Measurements from ENCODE around the gene R3HDML.

The R3HDML gene

GRCh38 chr20:44348168-44348659, 11.4 kb downstream of the R3HDML start:
- Mint-ChIP-seq H3K4me3 (no peak overlapping the region), H3K9me3 (no peaks in the 10 kb centered on the region), H3K36me3 (no peaks in the 10 kb centered on the region), H3K27ac (no peak overlapping the region), H3K4me1 (no peaks in the 10 kb centered on the region), H3K27me3 (peaks cover 21% of the 10 kb centered on the region)
- ATAC-seq: no peak

GRCh38 chr20:44349349-44349748, 12.5 kb downstream of the R3HDML start:
- no peaks in the 10 kb centered on the region for H3K9me3 Mint-ChIP-seq
- H3K4me1 Mint-ChIP-seq: no peaks in the 10 kb centered on the region
- no peak overlapping the region for H3K4me3 Mint-ChIP-seq
- ATAC-seq: no peak
- H3K27me3 Mint-ChIP-seq: peaks cover 27% of the 10 kb centered on the region
- H3K36me3 Mint-ChIP-seq: no peaks in the 10 kb centered on the region
- no peak overlapping the region for H3K27ac Mint-ChIP-seq

GRCh38 chr20:44350567-44350966, 13.7 kb downstream of the R3HDML start:
- no peaks in the 10 kb centered on the region for H3K36me3 Mint-ChIP-seq
- no peak overlapping the region for H3K27ac Mint-ChIP-seq
- H3K4me3 Mint-ChIP-seq: no peak overlapping the region
- H3K9me3 Mint-ChIP-seq: no peaks in the 10 kb centered on the region
- no peak for ATAC-seq
- no peaks in the 10 kb centered on the region for H3K4me1 Mint-ChIP-seq
- H3K27me3 Mint-ChIP-seq: peaks cover 39% of the 10 kb centered on the region

- no peak for ATAC-seq
- H3K36me3 Mint-ChIP-seq: no peaks in the 10 kb centered on the region
- no peaks in the 10 kb centered on the region for H3K4me1 Mint-ChIP-seq
- H3K9me3 Mint-ChIP-seq: no peaks in the 10 kb centered on the region
- H3K27ac Mint-ChIP-seq: no peak overlapping the region
- H3K27me3 Mint-ChIP-seq: peaks cover 40% of the 10 kb centered on the region
- H3K4me3 Mint-ChIP-seq: no peak overlapping the region
Observed at GRCh38 chr20:44354979-44355497, 18.2 kb downstream of the R3HDML start.

- no peaks in the 10 kb centered on the region for H3K4me1 Mint-ChIP-seq
- ATAC-seq: no peak
- no peaks in the 10 kb centered on the region for H3K36me3 Mint-ChIP-seq
- no peak within 1 kb of the TSS for H3K4me3 Mint-ChIP-seq
- peaks cover 40% of the 10 kb centered on the region for H3K27me3 Mint-ChIP-seq
- H3K9me3 Mint-ChIP-seq: no peaks in the 10 kb centered on the region
- no peak within 1 kb of the TSS for H3K27ac Mint-ChIP-seq
Observed at GRCh38 chr20:44355498-44356352, 18.9 kb downstream of the R3HDML start, which contains the start of gene HNF4A. HNF4A (plus strand) TSS chr20:44355699; CDS start chr20:44355805, 106 bp downstream.

- Mint-ChIP-seq H3K27ac (no peak overlapping the region), H3K4me3 (no peak overlapping the region), H3K27me3 (peaks cover 40% of the 10 kb centered on the region), H3K4me1 (no peaks in the 10 kb centered on the region), H3K36me3 (no peaks in the 10 kb centered on the region), H3K9me3 (no peaks in the 10 kb centered on the region)
- ATAC-seq: no peak
Observed at GRCh38 chr20:44356353-44356723, 19.5 kb downstream of the R3HDML start.

- Mint-ChIP-seq H3K9me3 (no peaks in the 10 kb centered on the region), H3K4me1 (no peaks in the 10 kb centered on the region), H3K4me3 (no peak overlapping the region), H3K27ac (no peak overlapping the region), H3K36me3 (no peaks in the 10 kb centered on the region), H3K27me3 (peaks cover 39% of the 10 kb centered on the region)
- no peak for ATAC-seq
Observed at GRCh38 chr20:44357020-44357419, 20.2 kb downstream of the R3HDML start.

- Mint-ChIP-seq H3K4me1 (no peaks in the 10 kb centered on the region), H3K27me3 (peaks cover 32% of the 10 kb centered on the region)
Observed at GRCh38 chr20:44357555-44358125, 20.8 kb downstream of the R3HDML start.

GRCh38 chr20:44358776-44359175, 21.9 kb downstream of the R3HDML start:
- Mint-ChIP-seq H3K9me3 (no peaks in the 10 kb centered on the region), H3K4me3 (no peak overlapping the region), H3K4me1 (no peaks in the 10 kb centered on the region), H3K36me3 (no peaks in the 10 kb centered on the region), H3K27ac (no peak overlapping the region), H3K27me3 (peaks cover 27% of the 10 kb centered on the region)
- ATAC-seq: no peak

More at GRCh38 chr20:44357555-44358125, 20.8 kb downstream of the R3HDML start:
- Mint-ChIP-seq H3K4me3 (no peak overlapping the region), H3K36me3 (no peaks in the 10 kb centered on the region), H3K9me3 (no peaks in the 10 kb centered on the region), H3K27ac (no peak overlapping the region)
- no peak for ATAC-seq

GRCh38 chr20:44360221-44360620, 23.4 kb downstream of the R3HDML start:
- Mint-ChIP-seq H3K36me3 (no peaks in the 10 kb centered on the region), H3K27me3 (peaks cover 13% of the 10 kb centered on the region), H3K4me1 (no peaks in the 10 kb centered on the region), H3K4me3 (no peak overlapping the region), H3K27ac (no peak overlapping the region), H3K9me3 (no peaks in the 10 kb centered on the region)
- ATAC-seq: no peak

- Mint-ChIP-seq H3K4me1 (no peaks in the 10 kb centered on the region), H3K36me3 (no peaks in the 10 kb centered on the region), H3K4me3 (no peak overlapping the region), H3K27me3 (peaks cover 5% of the 10 kb centered on the region), H3K9me3 (no peaks in the 10 kb centered on the region), H3K27ac (no peak overlapping the region)
- no peak for ATAC-seq
Observed at GRCh38 chr20:44361021-44361420, 24.2 kb downstream of the R3HDML start.

- no peaks in the 10 kb centered on the region for H3K27me3 Mint-ChIP-seq
- no peaks in the 10 kb centered on the region for H3K36me3 Mint-ChIP-seq
- H3K27ac Mint-ChIP-seq: no peak overlapping the region
- no peak for ATAC-seq
- H3K4me3 Mint-ChIP-seq: no peak overlapping the region
- H3K4me1 Mint-ChIP-seq: no peaks in the 10 kb centered on the region
- H3K9me3 Mint-ChIP-seq: no peaks in the 10 kb centered on the region
Observed at GRCh38 chr20:44362466-44362940, 25.7 kb downstream of the R3HDML start.

- Mint-ChIP-seq H3K4me3 (no peak overlapping the region), H3K36me3 (no peaks in the 10 kb centered on the region), H3K4me1 (no peaks in the 10 kb centered on the region), H3K9me3 (no peaks in the 10 kb centered on the region), H3K27me3 (no peaks in the 10 kb centered on the region), H3K27ac (no peak overlapping the region)
- ATAC-seq: no peak
Observed at GRCh38 chr20:44364068-44364467, 27.2 kb downstream of the R3HDML start.

GRCh38 chr20:44364780-44365179, 27.9 kb downstream of the R3HDML start:
- ATAC-seq: no peak
- Mint-ChIP-seq H3K27ac (no peak overlapping the region), H3K4me1 (no peaks in the 10 kb centered on the region), H3K36me3 (no peaks in the 10 kb centered on the region), H3K4me3 (no peak overlapping the region), H3K9me3 (no peaks in the 10 kb centered on the region), H3K27me3 (no peaks in the 10 kb centered on the region)

- no peaks in the 10 kb centered on the region for H3K4me1 Mint-ChIP-seq
- H3K36me3 Mint-ChIP-seq: no peaks in the 10 kb centered on the region
- no peaks in the 10 kb centered on the region for H3K27me3 Mint-ChIP-seq
- H3K27ac Mint-ChIP-seq: no peak overlapping the region
- ATAC-seq: no peak
- H3K9me3 Mint-ChIP-seq: no peaks in the 10 kb centered on the region
- H3K4me3 Mint-ChIP-seq: no peak overlapping the region
Observed at GRCh38 chr20:44367746-44368145, 30.9 kb downstream of the R3HDML start.

Data from stimulated activated memory B cell treated with anti-CD40 and anti-IgM and Interleukin-4, amounts not matched to agents 10 μg/mL and 1 μg/mL and 100 μg/mL, for 72 hours (primary cell).